HepG2 (cell line): ENCODE measurements around the gene TACC3. TPM values are rescaled to one million over a fixed set of nuclear protein-coding genes. Genes with fewer than 3 reads are reported as not detected.
A peak's percentile ranks its signal among the peaks of the same experiment; 100 is the strongest.

Experiments
- ADNP ChIP-seq: sonication (generic); formaldehyde crosslinking; IDR thresholded peaks from 2 replicates; pipeline ENCODE4 v1.4.0; 2020; ENCODE audit warnings: missing genetic modification reagents
- ARNT2 ChIP-seq: sonication (generic); formaldehyde crosslinking; IDR thresholded peaks from 2 replicates; pipeline ENCODE4 v1.8.0; 2022; ENCODE audit warnings: mild to moderate bottlenecking, low read depth, missing genetic modification reagents, moderate library complexity
- ARNTL ChIP-seq: sonication (generic); formaldehyde crosslinking; IDR thresholded peaks from 2 replicates; pipeline ENCODE4 v1.4.0; 2020; ENCODE audit warnings: mild to moderate bottlenecking, missing genetic modification reagents
- ATM ChIP-seq: fragments of 450-650 bp; IDR thresholded peaks from 2 replicates; pipeline ENCODE4 v1.7.1; 2017; ENCODE audit warnings: mild to moderate bottlenecking, borderline replicate concordance
- CBX5 ChIP-seq: sonication (generic); formaldehyde crosslinking; IDR thresholded peaks from 2 replicates; pipeline ENCODE4 v1.4.0; 2020; ENCODE audit warnings: missing genetic modification reagents, borderline replicate concordance
- CC2D1A ChIP-seq: sonication (generic); formaldehyde crosslinking; IDR thresholded peaks from 2 replicates; pipeline ENCODE4 v1.8.1; 2023; ENCODE audit warnings: mild to moderate bottlenecking, missing genetic modification reagents
- CCAR2 ChIP-seq: fragments of 200-400 bp; formaldehyde crosslinking; optimal IDR thresholded peaks from 2 replicates; pipeline ENCODE3; 2018; ENCODE audit warnings: low read depth, mild to moderate bottlenecking, low read length, moderate library complexity
- CHD4 ChIP-seq: fragments of 200-600 bp; sonication (generic); IDR thresholded peaks from 2 replicates; pipeline ENCODE4 v1.7.0; 2017; ENCODE audit warnings: mild to moderate bottlenecking, low read length, borderline replicate concordance
- FOXA1 ChIP-seq, 2 experiments: fragments of 450-650 bp in 1 of 2; sonication (generic) in 1 of 2; formaldehyde crosslinking in 1 of 2; IDR thresholded peaks; 2 replicates each; pipeline versions ENCODE4 v1.4.0 to v1.6.1; 2016 to 2020; ENCODE audit warnings: missing genetic modification reagents in 1 of 2
- FOXP1 ChIP-seq, 2 experiments: fragments of 450-650 bp in 1 of 2; IDR thresholded peaks; 2 replicates each; pipeline ENCODE4 v1.6.1; 2017 to 2018; ENCODE audit warnings: antibody characterized with exemption in 1 of 2
- HINFP ChIP-seq: sonication (generic); formaldehyde crosslinking; IDR thresholded peaks from 2 replicates; pipeline ENCODE4 v1.4.0; 2020; ENCODE audit warnings: low read depth, mild to moderate bottlenecking, missing genetic modification reagents
- MZF1 ChIP-seq: sonication (generic); formaldehyde crosslinking; IDR thresholded peaks from 2 replicates; pipeline ENCODE4 v1.8.1; 2023; ENCODE audit warnings: mild to moderate bottlenecking, missing genetic modification reagents, borderline replicate concordance
- SNAPC4 ChIP-seq: sonication (generic); formaldehyde crosslinking; IDR thresholded peaks from 2 replicates; pipeline ENCODE4 v1.4.0; 2020; ENCODE audit warnings: mild to moderate bottlenecking, missing genetic modification reagents
- TCF7L2 ChIP-seq: IDR thresholded peaks from 2 replicates; pipeline ENCODE4 v1.6.1; 2011; ENCODE audit warnings: mild to moderate bottlenecking, low read depth, low read length, moderate library complexity
- XBP1 ChIP-seq: sonication (generic); formaldehyde crosslinking; IDR thresholded peaks from 2 replicates; pipeline ENCODE4 v1.5.0; 2020; ENCODE audit warnings: missing genetic modification reagents
- ZBTB26 ChIP-seq: IDR thresholded peaks from 2 replicates; pipeline ENCODE4 v1.6.1; 2016; ENCODE audit warnings: missing compliant biosample characterization, missing genetic modification reagents, borderline replicate concordance
- ZNF605 ChIP-seq: sonication (generic); formaldehyde crosslinking; IDR thresholded peaks from 2 replicates; pipeline ENCODE4 v1.8.0; 2022; ENCODE audit warnings: mild to moderate bottlenecking, missing genetic modification reagents
- ZNF800 ChIP-seq: sonication (generic); formaldehyde crosslinking; IDR thresholded peaks from 2 replicates; pipeline ENCODE4 v1.4.0; 2020; ENCODE audit warnings: missing genetic modification reagents
- polyA plus RNA-seq, 8 experiments: library from polyadenylated mRNA; depleted of rRNA in 3 of 8; stranded (reverse) in 7 of 8; unstranded in 1 of 8; fragments of >200 nt; fragmentation: Illumina TruSeq in 4 of 8; extraction: Trizol in 4 of 8; gene quantifications; 2 replicates each; pipeline versions ENCODE4 v1.2.1 to v1.2.3, GENCODE V29; 2011 to 2016; ENCODE audit warnings: low read depth in 4 of 8, missing spikeins in 1 of 8, mixed read lengths in 1 of 8; ENCODE audit not compliant: insufficient read depth in 1 of 8
- total RNA-seq, 5 experiments: library from RNA; depleted of rRNA; stranded (reverse); fragments of >200 nt; fragmentation: Illumina TruSeq; extraction: Trizol; gene quantifications; 2 replicates each; pipeline ENCODE4 v1.2.3, GENCODE V29; 2016; ENCODE audit warnings: low read depth in 1 of 5

TACC3 gene
- total and polyA plus RNA-seq, 2 of the 13 experiments (the other 11 are each of a cell fraction or from before 2014, with no cell fraction given): 20.3 to 21.2 TPM

- TF ChIP-seq ATM (no peak), TCF7L2 (peak; percentile 34; the same call in 1 of the 2 replicates), MZF1 (CRISPR knock-in tag) (no peak), FOXA1 (IDR thresholded peaks at IDR 0.05) (no peak), FOXA1 (CRISPR knock-in tag; IDR thresholded peaks at IDR 0.05) (peak; percentile 66), ARNTL (CRISPR knock-in tag) (peak; percentile 80; the same call in 1 of the 2 replicates), CCAR2 (no peak), ZNF800 (CRISPR knock-in tag) (peak; percentile 84), ARNT2 (peak; percentile 62), CHD4 (no peak), ZBTB26 (CRISPR knock-in tag) (no peak), HINFP (CRISPR knock-in tag) (peak; percentile 88), ZNF605 (CRISPR knock-in tag) (peak; percentile 53; the same call in 1 of the 2 replicates), XBP1 (no peak), CC2D1A (CRISPR knock-in tag) (no peak), SNAPC4 (no peak), ADNP (no peak), CBX5 (CRISPR knock-in tag) (peak; percentile 17; the same call in 1 of the 2 replicates), FOXP1 (IDR thresholded peaks at IDR 0.05) (no peak), FOXP1 (CRISPR knock-in tag; IDR thresholded peaks at IDR 0.05) (peak; percentile 19; the same call in 1 of the 2 replicates)
Measured at GRCh38 chr4:1784789-1785591, 63.7 kb downstream of the TACC3 start (continued).
